ENCODE results near the gene DENND1C.
A peak's percentile ranks its signal among the peaks of the same experiment; 100 is the strongest.

The DENND1C gene

GRCh38 chr19:6481541-6482342, at the start of gene DENND1C:
DENND1C (minus strand) TSS chr19:6481787; CDS start chr19:6481695, 92 bp downstream.
- H3K36me3 Mint-ChIP-seq: peaks cover 2% of the 10 kb centered on the region
- no peaks in the 10 kb centered on the region for H3K9me3 Mint-ChIP-seq
- no peaks in the 10 kb centered on the region for H3K27me3 Mint-ChIP-seq
- DNase-seq (ENCODE audit: low spot score in 2 of 2) (peak; percentile 62 to 63), ATAC-seq (ENCODE audit: low read depth) (peak; percentile 97)
- H3K4me1 Mint-ChIP-seq: peaks cover 24% of the 10 kb centered on the region
- peak within 1 kb of the TSS; percentile 91 for H3K27ac Mint-ChIP-seq
- H3K4me3 Mint-ChIP-seq: peak within 1 kb of the TSS; percentile 93

- Mint-ChIP-seq H3K9me3 (no peaks in the 10 kb centered on the region), H3K4me1 (peaks cover 44% of the 10 kb centered on the region), H3K36me3 (peaks cover 5% of the 10 kb centered on the region), H3K4me3 (peak within 1 kb of the TSS; percentile 85), H3K27me3 (peaks cover 1% of the 10 kb centered on the region), H3K27ac (peak within 1 kb of the TSS; percentile 92)
- DNase-seq (ENCODE audit: low spot score in 2 of 2): peak; percentile 87 to 90
- ATAC-seq (ENCODE audit: low read depth): peak; percentile 31
These were observed 49.0 kb upstream of the DENND1C start, which contains the start of gene TNFSF9 for GRCh38 chr19:6530386-6531162. TNFSF9 (plus strand) TSS chr19:6531026; CDS start chr19:6531037, 11 bp downstream.

- ATAC-seq (ENCODE audit: low read depth): no peak
- Mint-ChIP-seq H3K27ac (peak overlapping the region; percentile 92), H3K4me3 (peak overlapping the region; percentile 85), H3K4me1 (peaks cover 42% of the 10 kb centered on the region), H3K36me3 (peaks cover 2% of the 10 kb centered on the region), H3K27me3 (peaks cover 1% of the 10 kb centered on the region), H3K9me3 (no peaks in the 10 kb centered on the region)
- no peak for DNase-seq (ENCODE audit: low spot score in 2 of 2)
These were observed 48.4 kb upstream of the DENND1C start for GRCh38 chr19:6529937-6530385.

- peak overlapping the region; percentile 85 for H3K4me3 Mint-ChIP-seq
- peaks cover 42% of the 10 kb centered on the region for H3K4me1 Mint-ChIP-seq
- peaks cover 1% of the 10 kb centered on the region for H3K27me3 Mint-ChIP-seq
- peaks cover 2% of the 10 kb centered on the region for H3K36me3 Mint-ChIP-seq
- DNase-seq (ENCODE audit: low spot score in 2 of 2): no peak
- H3K9me3 Mint-ChIP-seq: no peaks in the 10 kb centered on the region
- H3K27ac Mint-ChIP-seq: peak overlapping the region; percentile 92
- ATAC-seq (ENCODE audit: low read depth): no peak
These were observed 47.8 kb upstream of the DENND1C start for GRCh38 chr19:6529351-6529750.

- peak; percentile 20 for ATAC-seq (ENCODE audit: low read depth)
- Mint-ChIP-seq H3K9me3 (no peaks in the 10 kb centered on the region), H3K27ac (peak overlapping the region; percentile 92), H3K4me1 (peaks cover 36% of the 10 kb centered on the region), H3K36me3 (no peaks in the 10 kb centered on the region), H3K27me3 (no peaks in the 10 kb centered on the region), H3K4me3 (peak overlapping the region; percentile 66)
- peak; percentile 41 to 51 for DNase-seq (ENCODE audit: low spot score in 2 of 2)
These were observed 47.0 kb upstream of the DENND1C start for GRCh38 chr19:6528544-6529121.

GRCh38 chr19:6527893-6528543, 46.4 kb upstream of the DENND1C start:
- H3K4me1 Mint-ChIP-seq: peaks cover 34% of the 10 kb centered on the region
- peak overlapping the region; percentile 92 for H3K27ac Mint-ChIP-seq
- no peaks in the 10 kb centered on the region for H3K36me3 Mint-ChIP-seq
- peak; percentile 74 for ATAC-seq (ENCODE audit: low read depth)
- H3K9me3 Mint-ChIP-seq: no peaks in the 10 kb centered on the region
- peak overlapping the region; percentile 66 for H3K4me3 Mint-ChIP-seq
- H3K27me3 Mint-ChIP-seq: no peaks in the 10 kb centered on the region
- peak; percentile 62 to 71 for DNase-seq (ENCODE audit: low spot score in 2 of 2)

GRCh38 chr19:6524311-6524710, 42.7 kb upstream of the DENND1C start:
- H3K4me1 Mint-ChIP-seq: peaks cover 19% of the 10 kb centered on the region
- DNase-seq (ENCODE audit: low spot score in 2 of 2) (no peak), ATAC-seq (ENCODE audit: low read depth) (no peak)
- no peaks in the 10 kb centered on the region for H3K9me3 Mint-ChIP-seq
- H3K4me3 Mint-ChIP-seq: no peak overlapping the region
- H3K27ac Mint-ChIP-seq: no peak overlapping the region
- no peaks in the 10 kb centered on the region for H3K27me3 Mint-ChIP-seq
- H3K36me3 Mint-ChIP-seq: no peaks in the 10 kb centered on the region

- peak overlapping the region; percentile 97 for H3K27ac Mint-ChIP-seq
- no peaks in the 10 kb centered on the region for H3K9me3 Mint-ChIP-seq
- H3K4me3 Mint-ChIP-seq: peak overlapping the region; percentile 63
- ATAC-seq (ENCODE audit: low read depth) (no peak), DNase-seq (ENCODE audit: low spot score in 2 of 2) (no peak)
- H3K27me3 Mint-ChIP-seq: no peaks in the 10 kb centered on the region
- peaks cover 24% of the 10 kb centered on the region for H3K4me1 Mint-ChIP-seq
- no peaks in the 10 kb centered on the region for H3K36me3 Mint-ChIP-seq
These were observed 41.1 kb upstream of the DENND1C start for GRCh38 chr19:6522712-6523111.

- H3K4me1 Mint-ChIP-seq: peaks cover 27% of the 10 kb centered on the region
- no peaks in the 10 kb centered on the region for H3K27me3 Mint-ChIP-seq
- peak; percentile 75 for ATAC-seq (ENCODE audit: low read depth)
- H3K27ac Mint-ChIP-seq: peak overlapping the region; percentile 97
- DNase-seq (ENCODE audit: low spot score in 2 of 2): peak; percentile 78 to 83
- no peaks in the 10 kb centered on the region for H3K9me3 Mint-ChIP-seq
- H3K4me3 Mint-ChIP-seq: peak overlapping the region; percentile 63
- no peaks in the 10 kb centered on the region for H3K36me3 Mint-ChIP-seq
These were observed 40.4 kb upstream of the DENND1C start for GRCh38 chr19:6521718-6522646.

GRCh38 chr19:6519289-6519688, 37.7 kb upstream of the DENND1C start:
- peak overlapping the region; percentile 39 for H3K27ac Mint-ChIP-seq
- no peaks in the 10 kb centered on the region for H3K27me3 Mint-ChIP-seq
- H3K36me3 Mint-ChIP-seq: no peaks in the 10 kb centered on the region
- ATAC-seq (ENCODE audit: low read depth): no peak
- H3K4me1 Mint-ChIP-seq: peaks cover 37% of the 10 kb centered on the region
- H3K4me3 Mint-ChIP-seq: no peak overlapping the region
- no peaks in the 10 kb centered on the region for H3K9me3 Mint-ChIP-seq
- no peak for DNase-seq (ENCODE audit: low spot score in 2 of 2)

GRCh38 chr19:6518145-6518911, 36.7 kb upstream of the DENND1C start:
- ATAC-seq (ENCODE audit: low read depth) (peak; percentile 12), DNase-seq (ENCODE audit: low spot score in 2 of 2) (no peak)
- Mint-ChIP-seq H3K27ac (peak overlapping the region; percentile 86), H3K9me3 (no peaks in the 10 kb centered on the region), H3K36me3 (no peaks in the 10 kb centered on the region), H3K4me1 (peaks cover 37% of the 10 kb centered on the region), H3K4me3 (peak overlapping the region; percentile 74), H3K27me3 (no peaks in the 10 kb centered on the region)

- DNase-seq (ENCODE audit: low spot score in 2 of 2): peak; percentile 94 to 96
- no peaks in the 10 kb centered on the region for H3K27me3 Mint-ChIP-seq
- peaks cover 32% of the 10 kb centered on the region for H3K4me1 Mint-ChIP-seq
- H3K9me3 Mint-ChIP-seq: no peaks in the 10 kb centered on the region
- ATAC-seq (ENCODE audit: low read depth): peak; percentile 64
- peak overlapping the region; percentile 79 for H3K27ac Mint-ChIP-seq
- H3K4me3 Mint-ChIP-seq: peak overlapping the region; percentile 93
- H3K36me3 Mint-ChIP-seq: no peaks in the 10 kb centered on the region
These were observed 35.2 kb upstream of the DENND1C start for GRCh38 chr19:6516659-6517291.
